MM.1S (cell line): ENCODE data around the gene TBC1D3I.
"Not testable (repeated sequence)": the region's sequence is repeated elsewhere in the genome, so short reads cannot be mapped to it uniquely, and the experiment has no call there.

ENCODE experiments used
- CTCF ChIP-seq: fragments of 300-600 bp; sonication (generic); IDR thresholded peaks from 2 replicates; pipeline ENCODE4 v1.5.1; 2016; ENCODE audit warnings: antibody characterized with exemption, low read length, mixed read lengths
- EZH2 ChIP-seq: fragments of 300-600 bp; sonication (generic); optimal IDR thresholded peaks from 2 replicates; pipeline ENCODE3; 2017; ENCODE audit warnings: low read depth, mild to moderate bottlenecking, antibody characterized with exemption, low read length, mixed read lengths

- not testable (repeated sequence) for TF ChIP-seq CTCF, EZH2
Observed at GRCh38 chr17:36295161-36295560, 30.8 kb upstream of the TBC1D3I start.
